Measurements from ENCODE around the gene PTPN21. TPM values are rescaled to one million over a fixed set of nuclear protein-coding genes. Genes with fewer than 3 reads are reported as not detected.

The PTPN21 gene
- total RNA-seq, 1 donor from 2014 or later = 10.1 TPM

GRCh38 chr14:88476825-88477224 lies 78.0 kb downstream of the PTPN21 start:
- Mint-ChIP-seq H3K4me1 (peaks cover 3% of the 10 kb centered on the region), H3K36me3 (peaks cover 38% of the 10 kb centered on the region), H3K9me3 (peaks cover 2% of the 10 kb centered on the region), H3K27me3 (ENCODE audit: insufficient read depth, low read depth) (peaks cover 3% of the 10 kb centered on the region), H3K4me3 (no peak overlapping the region), H3K27ac (no peak overlapping the region)
- Histone ChIP-seq H3K4me1 (no peaks in the 10 kb centered on the region), H3F3A (ENCODE audit: low read depth) (no peaks in the 10 kb centered on the region), H3K9me3 (ENCODE audit: low read depth) (no peaks in the 10 kb centered on the region), H3K9ac (no peak overlapping the region), H3K4me2 (no peak overlapping the region), H3K79me2 (ENCODE audit: low read depth) (no peaks in the 10 kb centered on the region), H3K4me3 (no peak overlapping the region), H3K36me3 (no peaks in the 10 kb centered on the region), H3K27ac (no peak overlapping the region), H2AFZ (replicated peaks) (no peak overlapping the region), H4K20me1 (ENCODE audit: low read depth) (no peaks in the 10 kb centered on the region), H3K27me3 (no peaks in the 10 kb centered on the region)
- DNase-seq (ENCODE audit: low spot score) = no peak
- TF ChIP-seq CTCF (IDR thresholded peaks at IDR 0.05) = no peak
- TF ChIP-seq EZH2phosphoT487 (IDR thresholded peaks at IDR 0.05) = no peak

DNA sequence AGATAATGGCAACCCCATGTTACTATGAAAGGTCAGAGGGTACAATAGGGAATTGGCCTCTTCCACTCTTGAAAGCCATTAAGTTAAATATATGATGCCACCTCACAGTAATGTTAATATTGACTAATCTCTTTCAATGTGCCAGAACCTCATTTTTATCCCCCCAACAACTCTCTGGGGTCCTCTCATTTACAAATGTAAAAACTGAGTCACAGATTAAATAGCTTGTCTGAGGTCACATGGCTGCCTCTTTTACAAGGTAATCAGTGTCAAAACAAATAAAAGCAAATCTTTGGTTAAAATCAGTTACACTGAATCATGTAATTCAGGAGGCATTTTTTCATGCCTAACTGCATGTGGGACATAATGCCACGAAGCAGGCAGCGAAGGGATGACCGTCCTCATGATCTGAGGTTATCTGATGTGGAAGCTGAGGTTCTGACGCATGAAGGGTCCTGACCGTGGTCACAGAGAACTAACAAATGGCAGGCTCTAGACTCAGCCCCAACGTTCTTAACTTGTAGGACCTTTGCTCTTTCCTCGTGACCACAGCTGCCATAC lies 78.5 kb downstream of the PTPN21 start:
- H3K9me3 Mint-ChIP-seq = peaks cover 2% of the 10 kb centered on the region
- Histone ChIP-seq H3F3A (ENCODE audit: low read depth) (no peaks in the 10 kb centered on the region), H3K79me2 (ENCODE audit: low read depth) (no peaks in the 10 kb centered on the region), H3K4me3 (no peak overlapping the region), H3K9me3 (ENCODE audit: low read depth) (no peaks in the 10 kb centered on the region), H3K27ac (no peak overlapping the region), H3K4me2 (no peak overlapping the region), H3K4me1 (no peaks in the 10 kb centered on the region), H2AFZ (replicated peaks) (no peak overlapping the region), H3K9ac (no peak overlapping the region), H4K20me1 (ENCODE audit: low read depth) (no peaks in the 10 kb centered on the region), H3K27me3 (no peaks in the 10 kb centered on the region), H3K36me3 (no peaks in the 10 kb centered on the region)
- no peak overlapping the region for H3K4me3 Mint-ChIP-seq
- DNase-seq (ENCODE audit: low spot score) = no peak
- H3K27me3 Mint-ChIP-seq (ENCODE audit: insufficient read depth, low read depth) = peaks cover 3% of the 10 kb centered on the region
- H3K4me1 Mint-ChIP-seq = peaks cover 2% of the 10 kb centered on the region
- H3K36me3 Mint-ChIP-seq = peaks cover 38% of the 10 kb centered on the region
- H3K27ac Mint-ChIP-seq = no peak overlapping the region
- no peak for TF ChIP-seq CTCF (IDR thresholded peaks at IDR 0.05)
- no peak for TF ChIP-seq EZH2phosphoT487 (IDR thresholded peaks at IDR 0.05)
- no peak for TF ChIP-seq EZH2 (IDR thresholded peaks at IDR 0.05)

DNA sequence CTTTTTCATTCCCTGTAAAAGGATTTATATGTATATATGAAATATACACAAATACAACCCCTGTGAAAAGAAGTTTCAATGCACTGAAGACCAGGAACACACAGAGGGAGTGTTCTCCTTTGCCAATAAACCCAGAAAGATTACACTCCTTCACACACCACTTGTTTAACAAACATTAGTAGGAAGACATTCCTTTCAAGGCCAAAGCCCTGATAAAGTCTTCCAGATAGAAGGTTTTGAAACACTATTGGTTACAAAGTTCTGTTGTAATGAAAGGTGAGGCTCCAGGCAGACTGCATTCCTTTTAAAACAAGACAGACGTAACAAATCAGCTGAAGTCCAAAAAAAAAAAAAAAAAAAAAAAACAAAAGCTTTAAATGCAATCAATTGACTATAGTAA lies 81.0 kb downstream of the PTPN21 start:
- no peaks in the 10 kb centered on the region for H3K27me3 Mint-ChIP-seq (ENCODE audit: insufficient read depth, low read depth)
- no peak overlapping the region for H3K27ac Mint-ChIP-seq
- no peak overlapping the region for H2AFZ ChIP-seq (replicated peaks)
- H3K9me3 ChIP-seq (ENCODE audit: low read depth) = no peaks in the 10 kb centered on the region
- H3K4me1 ChIP-seq = no peaks in the 10 kb centered on the region
- H3K9me3 Mint-ChIP-seq = peaks cover 2% of the 10 kb centered on the region
- no peaks in the 10 kb centered on the region for H4K20me1 ChIP-seq (ENCODE audit: low read depth)
- no peaks in the 10 kb centered on the region for H3F3A ChIP-seq (ENCODE audit: low read depth)
- no peaks in the 10 kb centered on the region for H3K27me3 ChIP-seq
- no peaks in the 10 kb centered on the region for H3K79me2 ChIP-seq (ENCODE audit: low read depth)
- H3K36me3 Mint-ChIP-seq = peaks cover 45% of the 10 kb centered on the region
- H3K4me3 Mint-ChIP-seq = no peak overlapping the region
- no peak overlapping the region for H3K27ac ChIP-seq
- DNase-seq (ENCODE audit: low spot score) = no peak
- no peak overlapping the region for H3K4me2 ChIP-seq
- H3K4me3 ChIP-seq = no peak overlapping the region
- TF ChIP-seq EZH2 (IDR thresholded peaks at IDR 0.05) (no peak), EZH2phosphoT487 (IDR thresholded peaks at IDR 0.05) (no peak), CTCF (IDR thresholded peaks at IDR 0.05) (no peak)
- H3K4me1 Mint-ChIP-seq = no peaks in the 10 kb centered on the region
- H3K36me3 ChIP-seq = no peaks in the 10 kb centered on the region
- H3K9ac ChIP-seq = no peak overlapping the region

All from neural progenitor cell (in vitro differentiated cells).